ENCODE measurements around the gene FAM120B. TPM values are rescaled to one million over a fixed set of nuclear protein-coding genes. Genes with fewer than 3 reads are reported as not detected.

The FAM120B gene
- total RNA-seq, 1 experiment from 2014 or later = 16.7 TPM

GRCh38 chr6:170407200-170407599 lies 100.6 kb downstream of the FAM120B start:
- Histone ChIP-seq H3K18ac (ENCODE audit: insufficient read length, low read depth, low read length) (no peak overlapping the region), H2BK120ac (ENCODE audit: low read depth, low read length, poor library complexity, severe bottlenecking) (no peak overlapping the region), H4K5ac (ENCODE audit: insufficient read length, low read depth, low read length) (no peak overlapping the region), H3K9ac (ENCODE audit: extremely low read depth, insufficient read length, low read length) (no peak overlapping the region), H2BK20ac (ENCODE audit: low read depth, low read length, poor library complexity, severe bottlenecking) (no peak overlapping the region), H3K23me2 (ENCODE audit: insufficient read length, low read depth, low read length, poor library complexity, severe bottlenecking) (no peaks in the 10 kb centered on the region), H2AK5ac (ENCODE audit: insufficient read length, low read length) (no peak overlapping the region), H4K91ac (ENCODE audit: insufficient read length, low read depth, low read length) (no peak overlapping the region), H3K4me1 (ENCODE audit: insufficient read depth, low read length) (peaks cover 4% of the 10 kb centered on the region; the same call in 1 of the 2 replicates), H3K79me1 (ENCODE audit: insufficient read depth, low read depth, low read length, poor library complexity, severe bottlenecking) (no peaks in the 10 kb centered on the region), H2AFZ (ENCODE audit: low read length) (no peak overlapping the region), H3K9me3 (ENCODE audit: control insufficient read depth, low read depth, low read length) (no peaks in the 10 kb centered on the region), H3K14ac (ENCODE audit: insufficient read depth, low read length) (no peak overlapping the region; the same call in 1 of the 2 replicates), H3K56ac (ENCODE audit: insufficient read length, low read depth, low read length) (no peak overlapping the region), H3K4me2 (ENCODE audit: insufficient read depth, insufficient read length, low read length) (no peak overlapping the region), H3K27ac (ENCODE audit: insufficient read length, low read depth, low read length) (no peak overlapping the region), H4K8ac (replicated peaks; ENCODE audit: insufficient read length, low read depth, low read length) (no peak overlapping the region), H4K20me1 (ENCODE audit: control insufficient read depth, insufficient read depth, insufficient read length) (no peaks in the 10 kb centered on the region), H2BK5ac (ENCODE audit: insufficient read length, low read length) (no peak overlapping the region), H2BK12ac (ENCODE audit: insufficient read length, low read depth, low read length) (no peak overlapping the region), H3K23ac (ENCODE audit: insufficient read length, low read depth, low read length) (no peak overlapping the region), H2BK15ac (ENCODE audit: low read depth, low read length) (no peak overlapping the region), H3K79me2 (ENCODE audit: insufficient read depth, low read length) (no peaks in the 10 kb centered on the region), H3T11ph (ENCODE audit: low read length) (no peak overlapping the region), H3K4ac (ENCODE audit: low read depth, low read length) (no peak overlapping the region), H3K27me3 (ENCODE audit: insufficient read depth, low read length) (no peaks in the 10 kb centered on the region)
- H3K4me3 Mint-ChIP-seq = no peak overlapping the region
- H3K9me3 Mint-ChIP-seq = no peaks in the 10 kb centered on the region; a peak in 1 of 5 replicates
- peak overlapping the region in 1 of 3 experiments; percentile 13; a peak in 1 of 7 replicates for H3K27ac Mint-ChIP-seq
- TF ChIP-seq CTCF (conservative IDR thresholded peaks at IDR 0.05) = no peak
- no peak for DNase-seq
- no CpG with 5 or more reads among the region's 13 CpGs for WGBS (ENCODE audit: extremely low coverage, insufficient read length, low lambda C conversion rate)
- H3K4me1 Mint-ChIP-seq = peaks cover 27 to 28% of the 10 kb centered on the region in 2 experiments
- peaks cover 15 to 26% (median 26%) of the 10 kb centered on the region in 3 experiments; a peak in 6 of 7 replicates for H3K36me3 Mint-ChIP-seq (ENCODE audit: insufficient read depth in 1 of 3, low read depth in 3 of 3)
- peaks cover 5% of the 10 kb centered on the region for H3K27me3 Mint-ChIP-seq (ENCODE audit: low read depth)

Data from H9 (cell line).